Hepatocyte (in vitro differentiated cells): ENCODE data around the gene LHX6. TPM values are rescaled to one million over a fixed set of nuclear protein-coding genes. Genes with fewer than 3 reads are reported as not detected.

Source experiments
- DNase-seq: peaks from one replicate; pipeline ENCODE4 v3.0.0-alpha.2; 2016; ENCODE audit warnings: low spot score
- H2AFZ ChIP-seq: fragments of 200-600 bp; sonication (generic); 2 replicates; pipeline ENCODE4 v1.6.0; 2016; ENCODE audit warnings: antibody characterized with exemption, mild to moderate bottlenecking
- H3K27ac ChIP-seq: fragments of 200-600 bp; sonication (generic); 2 replicates; pipeline ENCODE4 v1.5.1; 2016; ENCODE audit warnings: mild to moderate bottlenecking
- H3K27me3 ChIP-seq: fragments of 200-600 bp; sonication (generic); 2 replicates; pipeline ENCODE4 v1.6.1; 2016
- H3K36me3 ChIP-seq: fragments of 200-600 bp; sonication (generic); replicated peaks from 2 replicates; pipeline ENCODE4 v1.5.1; 2016; ENCODE audit warnings: low read depth; ENCODE audit not compliant: insufficient read depth
- H3K4me1 ChIP-seq: fragments of 200-600 bp; sonication (generic); 2 replicates; pipeline ENCODE4 v1.5.1; 2016; ENCODE audit warnings: mild to moderate bottlenecking, moderate library complexity; ENCODE audit not compliant: insufficient read depth
- H3K4me2 ChIP-seq: fragments of 200-600 bp; sonication (generic); 2 replicates; pipeline ENCODE4 v1.6.0; 2016
- H3K4me3 ChIP-seq: fragments of 200-600 bp; sonication (generic); 2 replicates; pipeline ENCODE4 v1.5.1; 2016; ENCODE audit warnings: mild to moderate bottlenecking
- H3K79me2 ChIP-seq: fragments of 200-600 bp; sonication (generic); 2 replicates; pipeline ENCODE4 v1.6.0; 2017; ENCODE audit warnings: mild to moderate bottlenecking
- H3K9me2 ChIP-seq: fragments of 200-600 bp; sonication (generic); replicated peaks from 2 replicates; pipeline ENCODE4 v1.6.0; 2017; ENCODE audit warnings: mild to moderate bottlenecking; ENCODE audit not compliant: insufficient read depth
- H3K9me3 ChIP-seq: fragments of 200-600 bp; sonication (generic); 2 replicates; pipeline ENCODE4 v1.5.1; 2016; ENCODE audit warnings: low read depth, mild to moderate bottlenecking
- H4K20me1 ChIP-seq: fragments of 200-600 bp; sonication (generic); 2 replicates; pipeline ENCODE4 v1.6.0; 2016; ENCODE audit warnings: mild to moderate bottlenecking; ENCODE audit not compliant: insufficient read depth, poor library complexity, severe bottlenecking
- CTCF ChIP-seq: fragments of 200-600 bp; sonication (generic); IDR thresholded peaks from 2 replicates; pipeline ENCODE4 v1.5.1; 2016; ENCODE audit warnings: antibody characterized with exemption, mild to moderate bottlenecking; ENCODE audit not compliant: poor library complexity
- EZH2 ChIP-seq: fragments of 200-600 bp; sonication (generic); IDR thresholded peaks from 2 replicates; pipeline ENCODE4 v1.6.1; 2016; ENCODE audit warnings: antibody characterized with exemption, mild to moderate bottlenecking, borderline replicate concordance
- EZH2phosphoT487 ChIP-seq: fragments of 200-600 bp; sonication (generic); IDR thresholded peaks from one replicate; pipeline ENCODE4 v1.6.1; 2018; ENCODE audit warnings: antibody characterized with exemption, mild to moderate bottlenecking, low read depth, moderate library complexity; ENCODE audit not compliant: unreplicated experiment, severe bottlenecking
- WGBS: methylation state at CpG from one replicate; pipeline ENCODE4 v1.1.6; 2016; ENCODE audit warnings: low lambda C conversion rate; ENCODE audit errors: missing lambda C conversion rate; 5-methylcytosine and 5-hydroxymethylcytosine counted together
- polyA plus RNA-seq: library from polyadenylated mRNA; unstranded; fragments of >200 nt; fragmentation: Nextera tagmentation; extraction: Ambion mirVana; gene quantifications from 2 replicates; pipeline ENCODE4 v1.2.1, GENCODE V29; 2016
- total RNA-seq: library from RNA; depleted of rRNA; stranded (reverse); fragments of >200 nt; gene quantifications from 2 replicates; pipeline ENCODE4 v1.2.3, GENCODE V29; 2014

The LHX6 gene
- total and polyA plus RNA-seq, 2 experiments from 2014 or later: 0.10 to 0.39 TPM

- DNase-seq: no peak
- Histone ChIP-seq H3K79me2 (no peaks in the 10 kb centered on the region), H3K27ac (no peak overlapping the region), H3K9me2 (no peaks in the 10 kb centered on the region), H3K4me1 (peaks cover 18% of the 10 kb centered on the region), H3K4me3 (no peak overlapping the region), H3K4me2 (peak overlapping the region; percentile 59), H3K9me3 (no peaks in the 10 kb centered on the region), H3K27me3 (peaks cover 100% of the 10 kb centered on the region), H2AFZ (no peak overlapping the region), H4K20me1 (no peaks in the 10 kb centered on the region), H3K36me3 (no peaks in the 10 kb centered on the region)
- 8% methylated on average over 26 of the region's 27 CpGs for WGBS
- TF ChIP-seq CTCF (no peak), EZH2phosphoT487 (peak; percentile 35), EZH2 (peak; percentile 37)
Measured at GRCh38 chr9:122221183-122221811, 7.5 kb downstream of the LHX6 start.

GRCh38 chr9:122220673-122221182 is 8.0 kb downstream of the LHX6 start:
- peak overlapping the region; percentile 77 for H3K4me2 ChIP-seq

GRCh38 chr9:122219856-122220672 is 8.7 kb downstream of the LHX6 start:
- Histone ChIP-seq H3K79me2 (no peaks in the 10 kb centered on the region), H3K9me2 (no peaks in the 10 kb centered on the region), H3K4me1 (peaks cover 18% of the 10 kb centered on the region), H3K9me3 (no peaks in the 10 kb centered on the region), H3K27ac (no peak overlapping the region), H3K36me3 (no peaks in the 10 kb centered on the region), H2AFZ (peak overlapping the region; percentile 60), H4K20me1 (no peaks in the 10 kb centered on the region), H3K4me3 (no peak overlapping the region), H3K4me2 (peak overlapping the region; percentile 77), H3K27me3 (peaks cover 100% of the 10 kb centered on the region)
- TF ChIP-seq EZH2 (peak; percentile 92), CTCF (no peak), EZH2phosphoT487 (peak; percentile 67)
- 2% methylated on average over 57 of the region's 57 CpGs for WGBS
- DNase-seq: no peak

More at GRCh38 chr9:122220673-122221182, 8.0 kb downstream of the LHX6 start:
- peaks cover 100% of the 10 kb centered on the region for H3K27me3 ChIP-seq
- TF ChIP-seq EZH2 (no peak), EZH2phosphoT487 (no peak), CTCF (no peak)
- no peaks in the 10 kb centered on the region for H3K9me2 ChIP-seq
- DNase-seq: no peak
- no peak overlapping the region for H3K4me3 ChIP-seq
- whole genome bisulfite sequencing: 9% methylated on average over 18 of the region's 18 CpGs
- no peaks in the 10 kb centered on the region for H4K20me1 ChIP-seq
- H2AFZ ChIP-seq: no peak overlapping the region
- no peaks in the 10 kb centered on the region for H3K9me3 ChIP-seq
- H3K79me2 ChIP-seq: no peaks in the 10 kb centered on the region
- H3K4me1 ChIP-seq: peaks cover 18% of the 10 kb centered on the region
- no peaks in the 10 kb centered on the region for H3K36me3 ChIP-seq
- no peak overlapping the region for H3K27ac ChIP-seq
